Uterus (tissue), 2 donors: ENCODE data around the gene SLC25A21.

Source experiments
- CTCF ChIP-seq, 4 experiments: fragments of 200-600 bp in 2 of 4; fragments of 450-650 bp in 2 of 4; sonication (generic) in 2 of 4; IDR thresholded peaks; one replicate each; pipeline ENCODE4 v1.5.1; 2016 to 2019; ENCODE audit warnings: antibody characterized with exemption in 4 of 4, mild to moderate bottlenecking in 2 of 4, moderate library complexity in 1 of 4
- POLR2A ChIP-seq, 2 donors: fragments of 450-650 bp; IDR thresholded peaks; one replicate each; pipeline ENCODE4 v1.6.1; 2016; ENCODE audit warnings: antibody characterized with exemption in 2 of 2, mild to moderate bottlenecking in 1 of 2, moderate library complexity in 1 of 2

GRCh38 chr14:37203423-37203822 lies 31.0 kb upstream of the SLC25A21 start:
- no peak for TF ChIP-seq CTCF (IDR thresholded peaks at IDR 0.05)
- no peak for TF ChIP-seq POLR2A (IDR thresholded peaks at IDR 0.05)
